HCT116 (cell line): ENCODE results near the gene SYNE2. TPM values are rescaled to one million over a fixed set of nuclear protein-coding genes. Genes with fewer than 3 reads are reported as not detected.

Source experiments
- ATAC-seq: fragments of 200-7000 bp; cut with Tn5 transposase; 2 replicates; pipeline ENCODE4 v1.9.1; 2020; ENCODE audit warnings: mild to moderate bottlenecking, moderate library complexity
- BruUV-seq: library from RNA; stranded (reverse); fragments of 400-500 nt; replicated peaks from 2 replicates; lab custom pipeline; 2021; lab: Mats Ljungman, UMichigan
- CTCF ChIA-PET: fragments of 300-600 bp; sonication (Branson Sonifier 250); formaldehyde crosslinking; loops from one replicate; lab custom pipeline; 2021; ENCODE audit warnings: antibody characterized with exemption; lab: Charles Lee
- POLR2A ChIA-PET: fragments of 300-600, 350-600 bp; sonication (Branson Sonifier 250); formaldehyde crosslinking; loops from one replicate; lab custom pipeline; 2021; ENCODE audit warnings: antibody characterized with exemption; lab: Charles Lee
- RAD21 ChIA-PET, 2 experiments: fragments of 300-600 bp; sonication (Branson Sonifier 250); formaldehyde crosslinking; loops; one replicate each; lab custom pipeline; 2023; ENCODE audit warnings: low total read pairs in 2 of 2; ENCODE audit not compliant: uncharacterized antibody in 2 of 2, unreplicated experiment in 2 of 2, low non-redundant PET in 1 of 2; lab: Charles Lee
- DNase-seq: peaks from one replicate; pipeline ENCODE4 v3.0.0-alpha.2; 2010; ENCODE audit warnings: low read depth, low spot score
- H2AFZ ChIP-seq: fragments of 200-600 bp; shearing (Covaris generic), sonication (generic); 2 replicates; pipeline ENCODE4 v1.6.1; 2017; ENCODE audit warnings: low read depth, mixed run types, mixed read lengths, antibody characterized with exemption, low read length; ENCODE audit not compliant: poor library complexity, severe bottlenecking
- H3K27ac ChIP-seq: 2 replicates; pipeline ENCODE4 v1.5.1; 2012; ENCODE audit warnings: low read depth, low read length
- H3K27me3 ChIP-seq: fragments of 200-600 bp; sonication (generic); 2 replicates; pipeline ENCODE4 v1.6.1; 2016; ENCODE audit warnings: mixed run types, low read length, mixed read lengths; ENCODE audit not compliant: insufficient read depth
- H3K36me3 ChIP-seq, 2 experiments: fragments of 200-500 bp in 1 of 2; fragments of 200-600 bp in 1 of 2; sonication (Bioruptor generic) in 1 of 2; sonication (generic) in 1 of 2; 2 replicates each; pipeline versions ENCODE4 v1.5.1 to v1.6.1; 2014 to 2016; ENCODE audit warnings: low read length in 2 of 2, inconsistent platforms in 1 of 2, mixed read lengths in 1 of 2, mixed run types in 1 of 2; ENCODE audit not compliant: insufficient read depth in 2 of 2, control insufficient read depth in 1 of 2
- H3K4me1 ChIP-seq, 2 experiments: fragments of 200-600 bp in 1 of 2; sonication (generic) in 1 of 2; 2 replicates each; pipeline versions ENCODE4 v1.5.1 to v1.6.1; 2012 to 2017; ENCODE audit warnings: low read length in 2 of 2, inconsistent platforms in 1 of 2, mild to moderate bottlenecking in 1 of 2, mixed read lengths in 1 of 2, mixed run types in 1 of 2, moderate library complexity in 1 of 2; ENCODE audit not compliant: insufficient read depth in 2 of 2, control insufficient read depth in 1 of 2
- H3K4me2 ChIP-seq: fragments of 200-600 bp; sonication (generic); 2 replicates; pipeline ENCODE4 v1.6.1; 2017; ENCODE audit warnings: mixed run types, low read length, mixed read lengths
- H3K4me3 ChIP-seq, 2 experiments: fragments of 200-600 bp in 1 of 2; sonication (generic) in 1 of 2; replicated peaks in 1 of 2; 2 replicates each; pipeline ENCODE4 v1.5.1; 2011 to 2016; ENCODE audit warnings: low read length in 2 of 2, control low read depth in 1 of 2, low read depth in 1 of 2, mild to moderate bottlenecking in 1 of 2, mixed read lengths in 1 of 2, mixed run types in 1 of 2
- H3K79me2 ChIP-seq: fragments of 200-600 bp; sonication (generic); 2 replicates; pipeline ENCODE4 v1.6.1; 2017; ENCODE audit warnings: mild to moderate bottlenecking, mixed run types, low read length, moderate library complexity, mixed read lengths; ENCODE audit not compliant: insufficient read depth
- H3K9ac ChIP-seq: fragments of 200-600 bp; sonication (generic); 2 replicates; pipeline ENCODE4 v1.6.1; 2016; ENCODE audit warnings: low read length, mixed read lengths
- H3K9me2 ChIP-seq: fragments of 200-600 bp; sonication (generic), shearing (Covaris generic); 2 replicates; pipeline ENCODE4 v1.6.1; 2017; ENCODE audit warnings: mixed run types, mild to moderate bottlenecking, moderate library complexity; ENCODE audit not compliant: insufficient read depth
- H3K9me3 ChIP-seq, 2 experiments: fragments of 200-500 bp in 1 of 2; fragments of 200-600 bp in 1 of 2; sonication (Bioruptor generic) in 1 of 2; sonication (generic) in 1 of 2; 2 replicates each; pipeline ENCODE4 v1.6.1; 2014 to 2017; ENCODE audit warnings: low read length in 2 of 2, mixed read lengths in 2 of 2, inconsistent platforms in 1 of 2, low read depth in 1 of 2, mild to moderate bottlenecking in 1 of 2, mixed run types in 1 of 2, moderate library complexity in 1 of 2; ENCODE audit not compliant: control insufficient read depth in 1 of 2, insufficient read depth in 1 of 2
- H4K20me1 ChIP-seq: fragments of 200-600 bp; sonication (generic), shearing (Covaris generic); 2 replicates; pipeline ENCODE4 v1.6.1; 2017; ENCODE audit warnings: mixed run types, mild to moderate bottlenecking, moderate library complexity; ENCODE audit not compliant: insufficient read depth
- CBX3 ChIP-seq: IDR thresholded peaks from 2 replicates; pipeline ENCODE4 v1.6.1; 2012; ENCODE audit warnings: low read depth
- CEBPB ChIP-seq: IDR thresholded peaks from 2 replicates; pipeline ENCODE4 v1.6.1; 2012; ENCODE audit warnings: low read depth
- EGR1 ChIP-seq: IDR thresholded peaks from 2 replicates; pipeline ENCODE4 v1.6.1; 2012; ENCODE audit warnings: low read depth
- EZH2 ChIP-seq: fragments of 200-600 bp; sonication (generic); IDR thresholded peaks from 2 replicates; pipeline ENCODE4 v1.6.1; 2017; ENCODE audit warnings: antibody characterized with exemption, mixed run types
- EZH2phosphoT487 ChIP-seq: fragments of 200-600 bp; IDR thresholded peaks from 2 replicates; pipeline ENCODE4 v1.6.1; 2018; ENCODE audit warnings: antibody characterized with exemption, borderline replicate concordance
- FOSL1 ChIP-seq: IDR thresholded peaks from 2 replicates; pipeline ENCODE4 v1.6.1; 2012; ENCODE audit warnings: low read depth
- POLR2A ChIP-seq: IDR thresholded peaks from 2 replicates; pipeline ENCODE4 v1.7.0; 2011; ENCODE audit warnings: borderline replicate concordance; ENCODE audit not compliant: insufficient read depth, insufficient read length; ENCODE audit errors: extremely low read depth
- REST ChIP-seq: IDR thresholded peaks from 2 replicates; pipeline ENCODE4 v1.6.1; 2012; ENCODE audit warnings: low read depth
- SIN3A ChIP-seq: IDR thresholded peaks from 2 replicates; pipeline ENCODE4 v1.6.1; 2012; ENCODE audit warnings: low read depth
- TCF7L2 ChIP-seq: IDR thresholded peaks from 2 replicates; pipeline ENCODE4 v1.7.0; 2011; ENCODE audit warnings: borderline replicate concordance, inconsistent platforms; ENCODE audit not compliant: insufficient read depth, insufficient read length; ENCODE audit errors: extremely low read depth
- YY1 ChIP-seq: IDR thresholded peaks from 2 replicates; pipeline ENCODE4 v1.6.1; 2011; ENCODE audit warnings: low read length, low read depth, moderate library complexity, mild to moderate bottlenecking; ENCODE audit not compliant: insufficient replicate concordance; ENCODE audit errors: extremely low read depth
- ZNF274 ChIP-seq: fragments of 200-500 bp; sonication (Bioruptor generic); IDR thresholded peaks from 2 replicates; pipeline ENCODE4 v1.6.1; 2014; ENCODE audit warnings: mild to moderate bottlenecking, low read depth, low read length, inconsistent platforms
- intact Hi-C: fragments of 100-400 bp; cut with micrococcal nuclease; formaldehyde crosslinking; loops from 2 replicates; pipeline ENCODE4 v1.10.0; 2022
- total RNA-seq: library from RNA; stranded (reverse); gene quantifications from one replicate; pipeline ENCODE4 v1.2.1, GENCODE V29; 2021; ENCODE audit not compliant: unreplicated experiment
- TF ChIP-seq, protein P1 (sequence below): IDR thresholded peaks from 2 replicates; pipeline ENCODE4 v1.6.1; 2012
- TF ChIP-seq, protein P2 (sequence below): IDR thresholded peaks from 2 replicates; pipeline ENCODE4 v1.6.1; 2012
- TF ChIP-seq, protein P3 (sequence below): IDR thresholded peaks from 2 replicates; pipeline ENCODE4 v1.6.1; 2011; ENCODE audit warnings: mild to moderate bottlenecking, low read length, moderate library complexity; ENCODE audit not compliant: insufficient replicate concordance; ENCODE audit errors: extremely low read depth

The SYNE2 gene
- total RNA-seq, 1 experiment from 2014 or later: 28.8 TPM

DNA sequence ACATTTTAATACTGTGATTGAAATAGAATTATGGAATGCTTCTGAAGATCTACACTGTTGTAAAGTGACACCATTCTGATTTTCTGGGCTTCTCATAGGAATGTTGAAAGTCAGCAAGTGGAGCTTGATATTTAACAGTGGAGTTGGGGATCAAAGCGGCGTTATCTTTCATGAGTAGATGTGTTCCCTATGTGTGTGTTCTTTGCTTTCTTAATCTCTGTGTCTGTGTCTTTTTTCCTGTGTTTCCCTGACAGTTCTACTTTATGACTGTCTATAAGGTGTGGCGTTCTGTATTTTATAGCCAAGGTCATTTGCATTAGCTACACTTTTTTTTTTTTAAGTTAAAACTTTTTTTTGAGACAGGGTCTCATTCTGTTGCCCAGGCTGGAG is 24.7 kb downstream of the SYNE2 start:
- Histone ChIP-seq H3K27me3 (no peaks in the 10 kb centered on the region), H4K20me1 (no peaks in the 10 kb centered on the region), H2AFZ (no peak overlapping the region), H3K9me2 (no peaks in the 10 kb centered on the region), H3K4me1 (peaks cover 12 to 32% of the 10 kb centered on the region in 2 experiments; a peak in 3 of 4 replicates), H3K9ac (no peak overlapping the region), H3K4me3 (no peak overlapping the region), H3K36me3 (no peaks in the 10 kb centered on the region), H3K9me3 (no peaks in the 10 kb centered on the region), H3K27ac (no peak overlapping the region), H3K4me2 (no peak overlapping the region), H3K79me2 (no peaks in the 10 kb centered on the region; the same call in 1 of the 2 replicates)
- DNase-seq: no peak
- ChIA-PET POLR2A (no interaction called here), CTCF (no interaction called here), RAD21 (no interaction called here)
- intact Hi-C loops: no loop called here
- no peak for ATAC-seq
- no TSS peak for BruUV-seq
- TF ChIP-seq, protein P1, sequence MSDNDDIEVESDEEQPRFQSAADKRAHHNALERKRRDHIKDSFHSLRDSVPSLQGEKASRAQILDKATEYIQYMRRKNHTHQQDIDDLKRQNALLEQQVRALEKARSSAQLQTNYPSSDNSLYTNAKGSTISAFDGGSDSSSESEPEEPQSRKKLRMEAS: no peak
- TF ChIP-seq YY1 (no peak), CEBPB (no peak), SIN3A (no peak), POLR2A (no peak), CBX3 (no peak), TCF7L2 (no peak), EGR1 (no peak), ZNF274 (no peak), EZH2 (no peak), EZH2phosphoT487 (no peak), REST (no peak), FOSL1 (no peak)
- TF ChIP-seq, protein P2, sequence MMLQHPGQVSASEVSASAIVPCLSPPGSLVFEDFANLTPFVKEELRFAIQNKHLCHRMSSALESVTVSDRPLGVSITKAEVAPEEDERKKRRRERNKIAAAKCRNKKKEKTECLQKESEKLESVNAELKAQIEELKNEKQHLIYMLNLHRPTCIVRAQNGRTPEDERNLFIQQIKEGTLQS: no peak
- TF ChIP-seq, protein P3, sequence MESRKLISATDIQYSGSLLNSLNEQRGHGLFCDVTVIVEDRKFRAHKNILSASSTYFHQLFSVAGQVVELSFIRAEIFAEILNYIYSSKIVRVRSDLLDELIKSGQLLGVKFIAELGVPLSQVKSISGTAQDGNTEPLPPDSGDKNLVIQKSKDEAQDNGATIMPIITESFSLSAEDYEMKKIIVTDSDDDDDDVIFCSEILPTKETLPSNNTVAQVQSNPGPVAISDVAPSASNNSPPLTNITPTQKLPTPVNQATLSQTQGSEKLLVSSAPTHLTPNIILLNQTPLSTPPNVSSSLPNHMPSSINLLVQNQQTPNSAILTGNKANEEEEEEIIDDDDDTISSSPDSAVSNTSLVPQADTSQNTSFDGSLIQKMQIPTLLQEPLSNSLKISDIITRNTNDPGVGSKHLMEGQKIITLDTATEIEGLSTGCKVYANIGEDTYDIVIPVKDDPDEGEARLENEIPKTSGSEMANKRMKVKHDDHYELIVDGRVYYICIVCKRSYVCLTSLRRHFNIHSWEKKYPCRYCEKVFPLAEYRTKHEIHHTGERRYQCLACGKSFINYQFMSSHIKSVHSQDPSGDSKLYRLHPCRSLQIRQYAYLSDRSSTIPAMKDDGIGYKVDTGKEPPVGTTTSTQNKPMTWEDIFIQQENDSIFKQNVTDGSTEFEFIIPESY: no peak
